Transverse colon (tissue), 4 donors: Measurements from ENCODE around the gene FILIP1L. TPM values are rescaled to one million over a fixed set of nuclear protein-coding genes. Genes with fewer than 3 reads are reported as not detected.
A peak's percentile ranks its signal among the peaks of the same experiment; 100 is the strongest.

Experiments used
- DNase-seq: peaks from one replicate; pipeline ENCODE4 v3.0.0-alpha.2; 2019
- H3K27ac ChIP-seq, 4 donors: fragments of 200-600 bp; sonication (generic); 2 replicates each; pipeline ENCODE4 v1.5.1; 2016 to 2018; ENCODE audit warnings: inconsistent platforms in 4 of 4
- H3K27me3 ChIP-seq: fragments of 200-600 bp; sonication (generic); 2 replicates; pipeline ENCODE4 v1.5.1; 2017; ENCODE audit warnings: inconsistent platforms
- H3K36me3 ChIP-seq, 4 donors: fragments of 200-600 bp; sonication (generic); 2 replicates each; pipeline ENCODE4 v1.5.1; 2017 to 2019; ENCODE audit warnings: inconsistent platforms in 4 of 4
- H3K4me1 ChIP-seq, 4 donors: fragments of 200-600 bp; sonication (generic); 2 replicates each; pipeline ENCODE4 v1.5.1; 2017 to 2020; ENCODE audit warnings: inconsistent platforms in 4 of 4
- H3K4me3 ChIP-seq, 4 donors: fragments of 200-600 bp; sonication (generic); 1 replicate in 1 of 4; 2 replicates in 3 of 4; pipeline versions ENCODE4 v1.5.1 to v1.6.1; 2017 to 2019; ENCODE audit warnings: inconsistent platforms in 4 of 4
- H3K9me3 ChIP-seq, 2 donors: fragments of 200-600 bp; sonication (generic); 2 replicates each; pipeline ENCODE4 v1.5.1; 2017 to 2019; ENCODE audit warnings: inconsistent platforms in 2 of 2
- EP300 ChIP-seq: sonication (generic); formaldehyde crosslinking; IDR thresholded peaks from one replicate; pipeline ENCODE4 v1.6.1; 2017; ENCODE audit warnings: antibody characterized with exemption, low read depth
- POLR2A ChIP-seq: fragments of 450-650 bp; IDR thresholded peaks from one replicate; pipeline ENCODE4 v1.6.1; 2016; ENCODE audit warnings: antibody characterized with exemption, mild to moderate bottlenecking, moderate library complexity
- POLR2AphosphoS5 ChIP-seq, 3 donors: sonication (generic); formaldehyde crosslinking; IDR thresholded peaks; one replicate each; pipeline ENCODE4 v1.6.1; 2016; ENCODE audit warnings: antibody characterized with exemption in 3 of 3
- WGBS, 2 donors: methylation state at CpG; one replicate each; pipeline ENCODE4 v1.1.5; 2018; ENCODE audit warnings: low coverage in 1 of 2; 5-methylcytosine and 5-hydroxymethylcytosine counted together
- in situ Hi-C, 4 donors: fragments of 200-750 bp; cut with MboI; loops; one replicate each; pipeline versions ENCODE4 v1.15.0 to v1.15.1; 2017; ENCODE audit warnings: low sequenced_read_pairs in 3 of 4, low pct_ligation_motif_present in 1 of 4, low pct_unique_long_range_greater_than_20kb in 1 of 4
- intact Hi-C: fragments of 100-400 bp; cut with DNase I; formaldehyde crosslinking; loops from one replicate; pipeline ENCODE4 v1.15.1; 2023; ENCODE audit warnings: low total_unique reads
- total RNA-seq, 4 donors: library from RNA; depleted of rRNA; stranded (reverse); fragments of >200 nt; gene quantifications; one replicate each; pipeline ENCODE4 v1.1.0, GENCODE V29; 2016
- TF ChIP-seq, protein P1 (sequence below), 5 experiments: fragments of 200-600 bp in 3 of 5; fragments of 450-650 bp in 2 of 5; sonication (generic) in 3 of 5; IDR thresholded peaks; 1 replicate in 2 of 5; 2 replicates in 3 of 5; pipeline ENCODE4 v1.5.1; 2016 to 2017; ENCODE audit warnings: antibody characterized with exemption in 5 of 5, inconsistent platforms in 3 of 5, mild to moderate bottlenecking in 2 of 5, moderate library complexity in 1 of 5

Gene FILIP1L
- total RNA-seq, 4 donors from 2014 or later, result 12.3 to 38.2 (median 26.9) TPM

DNA sequence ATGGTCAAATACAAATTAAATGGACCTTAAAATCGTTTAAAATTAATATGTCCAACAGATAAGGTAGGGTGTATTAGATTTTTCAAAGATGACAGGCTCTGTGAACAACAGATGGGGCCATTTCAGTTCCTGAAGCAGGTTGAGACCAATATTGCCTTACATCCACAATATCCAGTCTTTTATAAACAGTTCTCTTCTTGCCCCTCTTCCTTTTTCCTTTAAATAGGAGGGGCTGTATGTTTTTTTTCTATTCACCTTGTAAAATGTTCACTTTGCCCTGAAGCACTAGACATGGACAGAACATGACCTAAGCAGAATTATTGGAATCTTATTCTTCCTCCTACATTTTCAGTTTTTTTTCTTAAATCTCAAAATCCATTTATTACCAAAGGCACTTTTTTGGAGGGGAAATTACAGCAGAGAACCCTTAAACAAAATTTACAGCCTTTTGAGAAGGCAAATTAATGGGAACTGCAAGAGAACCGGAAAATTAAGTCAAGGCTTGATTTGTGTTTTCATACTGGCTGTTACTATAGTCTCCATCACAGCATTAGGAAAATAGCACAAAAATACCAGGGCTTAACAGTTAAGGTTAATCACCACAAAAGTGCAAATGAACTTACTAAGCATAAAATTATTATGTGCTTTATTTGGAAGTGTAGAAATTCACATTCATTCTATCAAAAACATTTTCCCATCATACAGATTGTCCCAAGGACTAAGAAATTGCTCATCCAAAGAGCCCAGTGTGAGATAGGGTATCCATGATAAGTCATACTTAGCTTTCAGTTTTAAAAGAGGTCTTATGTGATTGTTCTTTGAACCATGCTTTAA, 240.8 kb downstream of the FILIP1L start:
- 21 to 48% methylated on average over 2 of the region's 2 CpGs for WGBS, 2 donors
- Histone ChIP-seq H3K36me3 (no peaks in the 10 kb centered on the region), H3K27me3 (no peaks in the 10 kb centered on the region), H3K27ac (peak overlapping the region; percentile 84 to 90 (median 88)), H3K4me1 (peaks cover 14 to 60% (median 42%) of the 10 kb centered on the region in 4 donors), H3K4me3 (peak overlapping the region in 3 of 4 donors; percentile 58 to 65 (median 63)), H3K9me3 (no peaks in the 10 kb centered on the region)
- in situ Hi-C loops (loop anchor here in 1 of 4 donors (25.0 kb wide), 1 partner anchor 189 kb away; no protein-coding TSS in a partner anchor), intact Hi-C loops (no loop called here)
- DNase-seq, result no peak
- TF ChIP-seq, protein P1, sequence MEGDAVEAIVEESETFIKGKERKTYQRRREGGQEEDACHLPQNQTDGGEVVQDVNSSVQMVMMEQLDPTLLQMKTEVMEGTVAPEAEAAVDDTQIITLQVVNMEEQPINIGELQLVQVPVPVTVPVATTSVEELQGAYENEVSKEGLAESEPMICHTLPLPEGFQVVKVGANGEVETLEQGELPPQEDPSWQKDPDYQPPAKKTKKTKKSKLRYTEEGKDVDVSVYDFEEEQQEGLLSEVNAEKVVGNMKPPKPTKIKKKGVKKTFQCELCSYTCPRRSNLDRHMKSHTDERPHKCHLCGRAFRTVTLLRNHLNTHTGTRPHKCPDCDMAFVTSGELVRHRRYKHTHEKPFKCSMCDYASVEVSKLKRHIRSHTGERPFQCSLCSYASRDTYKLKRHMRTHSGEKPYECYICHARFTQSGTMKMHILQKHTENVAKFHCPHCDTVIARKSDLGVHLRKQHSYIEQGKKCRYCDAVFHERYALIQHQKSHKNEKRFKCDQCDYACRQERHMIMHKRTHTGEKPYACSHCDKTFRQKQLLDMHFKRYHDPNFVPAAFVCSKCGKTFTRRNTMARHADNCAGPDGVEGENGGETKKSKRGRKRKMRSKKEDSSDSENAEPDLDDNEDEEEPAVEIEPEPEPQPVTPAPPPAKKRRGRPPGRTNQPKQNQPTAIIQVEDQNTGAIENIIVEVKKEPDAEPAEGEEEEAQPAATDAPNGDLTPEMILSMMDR (IDR thresholded peaks at IDR 0.05), result no peak
- TF ChIP-seq POLR2A (no peak), POLR2AphosphoS5 (IDR thresholded peaks at IDR 0.05) (no peak), EP300 (no peak)

GRCh38 chr3:99872923-99873254, 241.4 kb downstream of the FILIP1L start:
- no peak for DNase-seq
- Histone ChIP-seq H3K27ac (peak overlapping the region; percentile 84 to 90 (median 88)), H3K9me3 (no peaks in the 10 kb centered on the region), H3K4me1 (peaks cover 14 to 66% (median 44%) of the 10 kb centered on the region in 4 donors), H3K36me3 (no peaks in the 10 kb centered on the region), H3K27me3 (no peaks in the 10 kb centered on the region), H3K4me3 (peak overlapping the region in 2 of 4 donors; percentile 63 to 65)
- in situ Hi-C loops, result loop anchor here in 1 of 4 donors (25.0 kb wide), 1 partner anchor 189 kb away; no protein-coding TSS in a partner anchor
- TF ChIP-seq EP300 (no peak), POLR2AphosphoS5 (IDR thresholded peaks at IDR 0.05) (no peak), POLR2A (no peak)
- TF ChIP-seq, protein P1 (IDR thresholded peaks at IDR 0.05), result no peak
- intact Hi-C loops, result no loop called here

DNA sequence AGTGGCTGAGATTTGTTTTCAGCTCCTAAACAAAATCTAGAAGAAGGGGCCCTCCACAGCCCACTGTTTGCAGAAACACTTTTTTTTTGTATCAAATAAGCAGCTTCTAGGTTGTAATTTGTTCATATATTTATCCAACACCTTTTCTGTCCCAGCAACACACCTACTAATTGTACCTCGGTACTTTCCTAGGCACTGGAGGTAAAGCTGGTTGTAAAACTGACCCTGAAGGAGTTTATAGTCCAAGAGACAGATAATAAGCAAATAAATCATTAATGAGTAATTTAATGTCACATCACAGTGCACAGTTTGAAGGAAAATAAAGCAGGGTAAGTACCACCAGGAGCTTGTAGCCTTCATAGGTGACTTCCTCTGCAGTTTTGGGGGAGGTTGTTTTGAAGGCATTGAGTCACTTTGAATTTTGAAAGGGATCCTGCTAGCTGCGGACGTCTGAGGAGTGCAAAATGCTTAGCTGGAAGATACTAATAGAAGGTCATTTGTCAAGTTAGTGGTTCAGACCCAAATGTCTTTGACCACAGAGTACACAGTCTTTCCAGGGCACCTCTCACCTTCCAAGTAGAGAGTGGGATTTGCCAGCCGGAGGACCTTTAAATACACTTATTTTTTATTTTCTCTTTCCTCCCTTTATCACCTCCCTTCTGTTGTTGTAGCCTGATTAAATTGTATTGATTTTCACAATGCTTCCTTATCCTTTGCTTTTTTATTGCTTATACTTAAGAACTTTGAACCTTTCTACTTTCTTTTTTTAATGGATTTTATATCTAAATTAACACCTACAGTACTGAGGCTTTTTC, 242.9 kb downstream of the FILIP1L start:
- in situ Hi-C loops, result loop anchor here in 1 of 4 donors (25.0 kb wide), 1 partner anchor 191 kb away; no protein-coding TSS in a partner anchor

More for the DNA sequence above, 242.9 kb downstream of the FILIP1L start:
- no peaks in the 10 kb centered on the region for H3K9me3 ChIP-seq
- TF ChIP-seq, protein P1 (IDR thresholded peaks at IDR 0.05), result no peak
- TF ChIP-seq POLR2A (no peak), EP300 (no peak), POLR2AphosphoS5 (IDR thresholded peaks at IDR 0.05) (no peak)
- H3K27ac ChIP-seq, result peak overlapping the region; percentile 84 to 90 (median 88)
- intact Hi-C loops, result no loop called here
- DNase-seq, result no peak
- H3K36me3 ChIP-seq, result no peaks in the 10 kb centered on the region
- peak overlapping the region in 2 of 4 donors; percentile 30 to 65 for H3K4me3 ChIP-seq
- peaks cover 18 to 81% (median 52%) of the 10 kb centered on the region in 4 donors for H3K4me1 ChIP-seq
- no peaks in the 10 kb centered on the region for H3K27me3 ChIP-seq
- WGBS, 2 donors, result 36 to 58% methylated on average over 2 to 4 of the region's 4 CpGs
